Neural progenitor cell (in vitro differentiated cells): ENCODE data around the gene TRMT10B.

Experiments
- EZH2 ChIP-seq: fragments of 200-600 bp; sonication (generic); IDR thresholded peaks from 2 replicates; pipeline ENCODE4 v1.6.1; 2017; ENCODE audit warnings: antibody characterized with exemption, mild to moderate bottlenecking, moderate library complexity
- EZH2phosphoT487 ChIP-seq: fragments of 200-600 bp; sonication (generic); IDR thresholded peaks from 2 replicates; pipeline ENCODE4 v1.6.1; 2017; ENCODE audit warnings: antibody characterized with exemption
- TF ChIP-seq, protein P1 (sequence below): fragments of 200-600 bp; sonication (generic); IDR thresholded peaks from 2 replicates; pipeline ENCODE4 v1.5.1; 2017; ENCODE audit warnings: antibody characterized with exemption, mild to moderate bottlenecking

DNA sequence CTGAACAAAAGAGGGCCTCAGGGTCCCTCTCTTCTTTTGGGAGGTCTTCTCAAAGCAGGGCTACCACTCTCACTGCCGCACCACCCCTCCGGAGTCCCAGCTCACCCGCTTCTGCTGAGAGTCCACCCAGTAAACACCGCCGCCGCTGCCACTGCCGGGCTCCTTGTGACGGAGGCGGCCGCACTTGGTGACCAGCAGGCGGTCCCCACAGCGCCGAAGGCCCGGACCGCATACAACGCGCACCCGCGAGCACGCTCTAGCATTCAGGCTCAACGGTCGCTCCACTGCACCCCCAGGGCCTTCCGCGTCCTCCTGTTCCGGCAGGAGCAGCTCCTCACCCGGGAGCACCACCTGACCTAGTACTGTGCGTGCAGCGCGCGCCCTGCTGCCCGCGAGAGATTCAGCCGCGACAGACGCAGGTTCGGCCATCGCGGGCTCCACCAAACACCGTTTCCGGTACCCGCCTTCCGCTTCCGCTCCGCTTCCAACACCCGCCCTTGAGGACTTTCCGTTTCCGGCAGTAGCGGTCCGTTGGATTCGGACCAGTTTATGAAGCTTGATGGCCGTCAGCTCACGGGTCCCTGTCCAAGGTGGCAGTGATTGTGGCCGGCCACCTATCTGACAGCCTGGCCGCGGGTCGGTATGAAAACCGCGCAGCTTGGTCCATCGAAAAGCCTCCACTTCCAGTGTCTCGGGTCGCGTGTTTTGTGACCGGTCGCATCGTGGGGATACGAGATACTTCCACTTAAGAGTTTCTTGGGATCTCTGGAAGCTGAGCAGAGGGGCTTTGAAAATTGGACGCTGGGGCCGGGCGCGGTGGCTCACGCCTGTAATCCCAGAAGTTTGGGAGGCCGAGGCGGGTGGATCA, 31.2 kb downstream of the TRMT10B start, which contains the start of gene EXOSC3:
- TF ChIP-seq, protein P1, sequence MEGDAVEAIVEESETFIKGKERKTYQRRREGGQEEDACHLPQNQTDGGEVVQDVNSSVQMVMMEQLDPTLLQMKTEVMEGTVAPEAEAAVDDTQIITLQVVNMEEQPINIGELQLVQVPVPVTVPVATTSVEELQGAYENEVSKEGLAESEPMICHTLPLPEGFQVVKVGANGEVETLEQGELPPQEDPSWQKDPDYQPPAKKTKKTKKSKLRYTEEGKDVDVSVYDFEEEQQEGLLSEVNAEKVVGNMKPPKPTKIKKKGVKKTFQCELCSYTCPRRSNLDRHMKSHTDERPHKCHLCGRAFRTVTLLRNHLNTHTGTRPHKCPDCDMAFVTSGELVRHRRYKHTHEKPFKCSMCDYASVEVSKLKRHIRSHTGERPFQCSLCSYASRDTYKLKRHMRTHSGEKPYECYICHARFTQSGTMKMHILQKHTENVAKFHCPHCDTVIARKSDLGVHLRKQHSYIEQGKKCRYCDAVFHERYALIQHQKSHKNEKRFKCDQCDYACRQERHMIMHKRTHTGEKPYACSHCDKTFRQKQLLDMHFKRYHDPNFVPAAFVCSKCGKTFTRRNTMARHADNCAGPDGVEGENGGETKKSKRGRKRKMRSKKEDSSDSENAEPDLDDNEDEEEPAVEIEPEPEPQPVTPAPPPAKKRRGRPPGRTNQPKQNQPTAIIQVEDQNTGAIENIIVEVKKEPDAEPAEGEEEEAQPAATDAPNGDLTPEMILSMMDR, result peak; percentile 10
- TF ChIP-seq EZH2 (peak; percentile 64), EZH2phosphoT487 (no peak)
